Endometrium (tissue), 2 donors: ENCODE measurements around the gene PAXX.
"Not testable (repeated sequence)": the region's sequence is repeated elsewhere in the genome, so short reads cannot be mapped to it uniquely, and the experiment has no call there.

Experiments used
- FAIRE-seq: peaks from 2 replicates; lab custom pipeline; 2012; peaks lifted over from hg19 to GRCh38; lab: Jason Lieb, UNC
- donor health status: control.
- donor health status: control.

The PAXX gene

DNA sequence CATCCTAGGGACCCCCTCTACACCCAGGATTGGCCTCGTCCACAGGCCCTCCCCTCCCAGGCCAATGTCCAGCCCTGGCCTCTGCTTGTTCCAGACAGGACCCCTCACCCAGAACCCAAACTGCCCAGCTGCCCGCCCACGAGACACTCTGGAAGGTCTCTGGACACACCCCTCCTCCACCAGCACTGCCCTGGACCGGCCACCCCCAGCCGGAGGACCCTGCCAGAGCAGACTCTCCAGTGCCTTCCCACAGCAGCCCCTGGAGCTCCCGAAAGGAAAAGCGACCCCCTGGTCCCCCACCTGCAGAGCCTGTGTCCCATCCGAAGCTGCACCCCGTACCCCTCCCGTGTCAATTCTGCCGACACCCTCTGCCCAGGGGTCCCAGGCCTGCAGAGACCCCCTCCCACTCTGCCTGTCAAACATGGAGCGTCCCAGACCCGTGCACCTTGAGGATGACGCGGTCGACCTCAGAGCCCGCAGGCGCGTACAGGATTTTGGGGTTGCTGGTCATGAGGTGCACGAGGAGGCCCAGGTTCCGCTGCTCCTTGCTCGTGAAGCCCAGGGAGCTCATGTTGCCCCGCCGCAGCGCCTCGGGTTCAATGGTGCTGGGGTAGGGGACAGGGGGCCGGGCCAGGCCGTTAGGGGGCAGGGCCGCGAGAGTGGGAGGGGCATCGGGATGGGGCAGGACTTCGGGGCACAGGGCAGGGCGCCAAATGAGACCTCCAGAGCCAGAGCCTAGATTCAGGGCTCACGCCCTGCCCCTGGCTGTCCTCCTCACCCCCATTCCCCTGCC lies 27.9 kb downstream of the PAXX start:
- no peak for FAIRE-seq

GRCh38 chr9:137020771-137021567 lies 28.7 kb downstream of the PAXX start:
- no peak for FAIRE-seq

- FAIRE-seq = no peak
Measured at GRCh38 chr9:137021568-137021978, 29.4 kb downstream of the PAXX start.

DNA sequence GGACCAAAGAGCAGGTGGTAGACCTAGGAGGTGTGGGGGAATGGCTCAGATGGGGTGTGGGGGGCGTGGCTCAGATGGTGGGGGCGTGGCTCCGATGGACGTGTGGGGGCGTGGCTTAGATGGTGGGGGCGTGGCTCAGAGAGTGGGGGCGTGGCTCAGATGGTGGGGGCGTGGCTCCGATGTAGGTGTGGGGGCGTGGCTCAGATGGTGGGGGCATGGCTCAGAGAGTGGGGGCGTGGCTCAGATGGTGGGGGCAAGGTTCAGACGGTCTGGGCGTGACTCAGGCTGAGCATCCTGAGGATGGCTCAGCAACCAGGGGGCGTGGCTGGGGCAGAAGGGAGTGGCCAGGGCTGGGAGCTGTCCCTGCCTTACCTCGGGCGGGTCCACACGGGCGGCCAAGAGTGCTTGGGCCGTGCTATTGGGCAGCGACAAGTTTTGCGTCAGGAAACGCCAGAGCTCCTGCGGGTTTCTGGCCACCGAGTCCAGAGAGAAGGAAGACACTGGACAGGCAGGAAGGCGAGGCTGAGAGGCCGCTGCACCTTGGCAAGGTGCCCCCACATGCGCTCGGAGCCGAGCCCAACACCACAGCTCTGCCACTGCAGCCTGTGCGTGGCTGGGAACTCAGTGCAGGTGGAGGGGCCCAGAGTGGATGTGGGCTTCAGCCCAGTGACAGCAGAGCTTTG lies 29.9 kb downstream of the PAXX start:
- no peak for FAIRE-seq

GRCh38 chr9:137022662-137023008 lies 30.4 kb downstream of the PAXX start:
- no peak for FAIRE-seq

DNA sequence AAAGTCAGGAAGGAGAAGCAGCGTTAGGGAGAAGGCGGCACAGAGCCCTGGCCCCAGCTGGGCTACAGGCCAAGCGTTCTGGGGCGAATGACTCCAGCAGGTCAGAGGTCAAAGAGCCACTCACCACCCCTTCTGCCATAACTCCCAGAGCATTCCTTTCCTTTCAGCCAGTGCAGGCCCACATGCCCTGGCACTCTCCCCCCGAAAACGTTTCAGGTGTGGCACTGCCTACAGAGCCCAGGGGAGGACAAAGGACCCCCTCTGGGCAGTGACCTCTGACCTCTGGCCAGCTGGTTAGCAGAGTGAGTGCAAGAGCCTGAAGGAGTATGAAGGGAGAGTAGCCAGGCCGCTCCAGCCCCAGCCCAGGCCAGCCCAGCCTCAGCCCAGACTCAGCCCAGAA lies 30.9 kb downstream of the PAXX start:
- no peak for FAIRE-seq

GRCh38 chr9:137023583-137023991 lies 31.4 kb downstream of the PAXX start:
- FAIRE-seq = no peak

GRCh38 chr9:137025517-137025966 lies 33.3 kb downstream of the PAXX start:
- FAIRE-seq = no peak

DNA sequence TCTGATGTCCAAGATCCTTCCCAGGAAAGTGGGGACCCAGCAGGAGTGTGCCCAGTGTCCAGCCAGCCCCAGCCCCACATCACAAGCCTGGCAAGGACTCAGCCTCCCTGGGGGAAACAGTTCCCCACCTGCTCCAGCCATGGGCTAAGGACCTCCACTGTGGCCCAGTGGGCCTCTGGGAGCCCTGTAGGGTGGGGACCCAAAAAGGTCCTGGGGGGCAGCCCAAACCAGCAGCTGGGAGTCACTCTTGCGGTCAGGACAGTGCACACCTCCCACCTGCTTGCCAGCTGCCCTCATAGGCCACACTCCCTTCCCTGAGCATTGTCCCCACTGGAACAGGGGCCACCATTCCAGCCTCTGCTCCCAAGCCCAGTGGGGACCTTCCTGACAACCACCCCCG lies 34.2 kb downstream of the PAXX start:
- FAIRE-seq = no peak

DNA sequence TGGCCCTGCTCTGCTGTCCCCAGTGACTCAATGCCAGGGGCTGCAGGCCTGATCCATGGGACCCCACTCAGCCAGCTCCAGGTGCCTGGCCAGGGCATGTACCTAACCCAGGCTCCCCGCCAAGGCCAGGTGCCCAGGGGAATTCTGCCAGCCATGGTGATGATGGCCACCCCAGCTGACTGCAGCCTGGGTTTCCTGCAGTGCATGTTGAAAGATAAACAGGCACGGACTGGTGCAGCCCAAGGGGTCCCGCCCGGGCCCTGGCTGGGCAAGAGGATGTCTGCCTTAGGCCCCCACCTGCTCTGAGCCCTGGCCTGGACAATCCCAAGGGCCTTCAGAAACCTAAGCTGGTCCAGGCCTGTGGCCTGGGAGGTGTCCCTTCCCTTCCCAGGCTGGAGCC lies 34.6 kb downstream of the PAXX start:
- no peak for FAIRE-seq

DNA sequence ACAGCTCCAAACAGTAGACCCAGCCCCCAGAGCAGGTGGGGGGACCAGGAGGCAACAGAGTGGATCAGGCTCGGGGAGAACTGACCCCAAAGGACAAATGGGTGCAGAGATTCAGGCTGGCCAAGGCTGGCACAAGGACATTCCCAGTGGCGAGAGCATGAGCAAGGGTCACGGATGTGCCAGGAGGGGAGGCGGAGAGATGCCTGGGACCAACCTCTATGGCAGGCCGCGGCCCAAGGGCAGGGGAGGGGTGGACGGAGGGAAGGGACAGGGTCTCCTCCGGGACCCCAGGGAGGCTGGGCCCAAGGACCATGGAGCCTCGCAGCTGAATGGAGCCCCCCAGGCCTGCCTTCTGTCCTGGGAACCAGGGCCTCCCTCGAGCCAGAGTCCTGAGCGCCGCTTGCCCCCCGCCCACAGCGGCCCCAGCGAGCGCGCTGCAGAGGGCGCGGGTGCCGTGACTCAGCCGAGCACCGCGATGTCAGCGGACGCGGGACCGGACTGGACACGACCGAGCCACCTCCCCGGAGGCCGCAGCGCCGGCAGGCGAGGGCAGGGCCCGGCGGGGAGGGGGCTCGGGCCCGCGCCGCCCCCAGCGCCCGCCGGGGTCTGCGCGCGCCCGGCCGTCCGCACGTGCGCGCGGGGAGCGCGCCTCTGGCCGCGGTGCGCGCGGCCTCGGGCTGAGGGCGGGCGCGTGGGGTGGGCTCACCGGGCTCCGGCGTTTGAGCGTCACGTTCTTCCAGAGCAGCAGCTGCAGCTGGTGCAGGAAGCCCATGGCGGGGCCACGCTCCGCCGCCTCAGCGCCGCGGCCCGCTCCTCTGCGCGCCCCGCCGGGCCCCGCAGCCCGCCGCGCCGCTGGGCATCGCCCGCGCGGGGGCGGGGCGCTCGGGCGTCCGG lies 35.4 kb downstream of the PAXX start, which contains the start of gene ABCA2:
TSS of gene ABCA2 (minus strand) at position 869 of the 894 bp plus-strand sequence. CDS start at position 772, 97 bp downstream.
- FAIRE-seq = no peak

- no peak for FAIRE-seq
Measured at GRCh38 chr9:137028263-137029057, 36.2 kb downstream of the PAXX start.

DNA sequence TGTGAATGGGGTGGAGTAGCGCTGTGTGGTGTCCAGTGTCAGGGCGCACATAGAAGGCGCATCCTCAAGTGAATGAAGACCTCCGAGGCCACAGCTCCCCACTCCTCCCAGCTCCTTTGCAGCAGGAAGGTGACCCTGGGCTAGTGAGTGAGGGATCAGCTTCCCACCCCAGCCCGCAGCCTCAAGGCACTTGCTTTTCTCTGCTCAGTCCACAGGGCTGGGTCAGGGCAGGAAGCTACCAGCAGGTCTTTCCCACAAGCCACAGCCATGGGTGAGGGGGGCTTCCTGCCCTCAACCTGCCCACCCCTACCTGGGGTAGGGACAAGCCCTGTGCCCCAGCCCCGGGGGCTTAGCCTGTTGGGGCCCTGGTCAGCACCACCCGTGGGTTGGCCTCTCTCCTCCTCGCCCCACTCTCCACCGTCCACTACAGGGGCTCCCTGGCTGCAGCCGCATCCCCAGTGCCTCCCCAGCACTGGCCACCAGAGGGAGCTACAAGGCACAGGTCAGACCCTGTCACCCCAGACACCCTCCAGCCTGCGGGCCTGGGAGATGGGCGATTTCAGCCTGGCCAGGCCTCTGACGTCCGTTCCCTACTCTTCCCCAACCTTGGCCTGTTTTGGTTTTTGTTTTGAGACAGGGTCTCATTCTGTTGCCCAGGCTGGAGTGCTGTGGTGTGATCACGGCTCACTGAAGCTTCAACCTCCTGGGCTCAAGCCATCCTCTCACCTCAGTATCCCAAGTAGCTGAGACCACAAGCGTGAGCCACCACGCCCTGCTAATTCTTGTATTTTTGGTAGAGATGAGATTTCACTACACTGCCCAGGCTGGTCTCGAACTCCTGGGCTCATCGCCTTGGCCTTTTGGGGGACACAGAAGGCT lies 37.1 kb downstream of the PAXX start:
- no peak for FAIRE-seq

DNA sequence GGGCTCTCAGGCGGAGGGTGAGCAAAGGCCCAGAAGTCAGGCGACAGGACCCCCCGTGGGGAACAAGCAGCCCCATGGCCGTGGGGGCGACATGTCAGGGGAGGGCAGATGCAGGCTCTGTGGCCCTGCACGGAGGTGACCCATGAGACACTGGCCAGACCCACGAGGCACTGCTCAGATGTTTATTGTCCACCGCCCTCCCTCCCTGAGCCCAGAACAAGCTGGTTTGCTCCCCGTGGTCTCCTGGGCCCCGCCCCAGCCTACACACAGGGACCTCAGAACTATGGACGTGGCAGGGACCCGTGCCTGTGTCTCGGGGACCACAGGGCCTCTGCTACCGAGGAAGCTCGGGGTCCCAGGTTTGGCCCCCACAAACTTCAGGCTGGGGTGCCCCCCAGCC lies 37.8 kb downstream of the PAXX start:
- FAIRE-seq = no peak

- no peak for FAIRE-seq
Measured at GRCh38 chr9:137030538-137031527, 38.6 kb downstream of the PAXX start.

- FAIRE-seq = no peak
Measured at GRCh38 chr9:137031904-137032640, 39.9 kb downstream of the PAXX start, which contains the start of gene FUT7. FUT7 (minus strand) TSS chr9:137032088; CDS start chr9:137031991, 97 bp downstream.

DNA sequence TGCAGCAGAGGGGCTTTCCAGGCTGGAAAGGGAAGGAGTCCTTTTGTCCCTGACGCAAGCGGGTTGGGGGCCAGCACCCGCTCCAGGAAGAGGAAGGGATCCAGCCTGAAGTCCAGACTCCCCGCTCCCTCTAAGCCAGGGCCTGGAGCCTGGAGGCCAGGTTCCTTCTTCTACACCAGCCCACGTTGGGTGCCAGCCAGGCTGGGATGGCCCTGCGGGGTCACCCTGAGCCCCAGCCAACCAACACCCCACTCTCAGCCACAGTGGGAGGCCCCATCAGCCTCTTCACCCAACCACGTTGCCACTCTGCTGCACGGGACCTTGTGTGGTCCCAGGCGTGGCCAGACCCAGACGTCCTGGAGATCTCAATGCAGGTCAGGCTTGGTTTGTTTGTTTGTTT lies 40.6 kb downstream of the PAXX start:
- no peak for FAIRE-seq

DNA sequence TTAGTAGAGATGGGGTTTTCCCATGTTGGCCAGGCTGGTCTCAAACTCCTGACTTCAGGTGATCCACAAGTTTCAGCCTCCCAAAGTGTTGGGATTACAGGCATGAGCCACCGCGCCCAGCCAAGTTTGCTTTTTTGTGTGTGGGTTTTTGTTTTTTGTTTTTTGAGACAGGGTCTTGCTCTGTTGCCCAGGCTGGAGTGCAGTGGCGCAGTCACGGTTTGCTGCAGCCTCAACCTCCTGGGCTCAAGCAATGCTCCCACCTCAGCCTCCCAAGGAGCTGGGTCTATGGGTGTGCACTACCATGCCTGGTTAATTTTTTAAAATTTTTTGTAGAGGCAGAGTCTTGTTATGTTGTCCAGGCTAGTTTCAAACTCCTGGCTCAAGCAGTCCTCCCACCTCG lies 41.3 kb downstream of the PAXX start:
- FAIRE-seq = not testable (repeated sequence)
